NCI-H526 treated with DMSO at 0.1 percent for 48 hours (cell line): ENCODE data around the gene EFCAB7.
"Not testable (repeated sequence)": the region's sequence is repeated elsewhere in the genome, so short reads cannot be mapped to it uniquely, and the experiment has no call there.

Source experiments
- DNase-seq: peaks from one replicate; lab custom pipeline; 2025; lab: John Stamatoyannopoulos, UW

EFCAB7 gene

DNA sequence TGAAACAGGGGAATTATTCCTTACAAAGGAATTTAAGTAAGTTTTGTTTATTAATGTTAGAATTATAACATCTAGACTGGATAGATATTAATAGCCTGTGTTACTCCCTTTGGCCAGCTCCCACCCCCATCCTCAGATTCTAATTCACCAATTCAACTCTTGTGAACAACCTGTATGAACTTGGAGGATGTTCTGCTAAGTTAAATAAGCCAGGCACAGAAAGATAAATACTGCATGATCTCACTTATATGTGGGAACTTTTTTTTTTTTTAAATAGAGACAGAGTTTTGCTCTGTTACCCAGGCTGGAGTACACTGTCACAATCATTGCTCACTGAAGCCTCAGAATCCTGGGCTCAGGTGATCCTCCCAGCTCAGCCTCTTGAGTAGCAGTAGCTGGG lies 32.2 kb downstream of the EFCAB7 start:
- DNase-seq: no peak

DNA sequence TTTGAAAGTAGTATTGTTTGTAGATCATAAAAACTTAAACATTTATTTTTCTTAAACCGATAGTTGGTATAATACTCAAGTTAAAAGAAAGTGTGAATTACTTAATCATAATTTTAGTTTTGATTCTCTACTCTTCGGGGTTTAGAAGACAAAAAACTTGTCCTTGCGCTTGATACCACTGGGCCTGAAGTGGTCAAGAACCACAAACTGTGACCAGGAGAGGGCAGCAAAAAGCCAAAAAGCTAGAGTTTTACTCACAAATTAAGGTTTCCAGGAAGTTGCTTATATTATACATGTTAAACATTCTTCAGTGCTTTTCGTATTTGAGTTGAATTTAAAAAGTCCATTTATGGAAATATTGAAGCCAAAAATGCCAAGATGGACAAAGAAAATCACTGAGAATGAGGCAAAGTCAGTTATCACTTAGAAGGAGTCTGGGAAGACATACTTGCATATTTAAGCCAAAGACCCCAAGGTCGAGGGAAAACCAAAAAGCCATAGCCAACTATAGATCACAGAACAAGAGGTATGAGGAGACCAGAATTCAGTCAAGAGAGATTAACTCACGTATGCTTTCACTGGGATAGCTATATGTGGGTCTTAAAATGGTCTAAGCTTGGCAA lies 34.2 kb downstream of the EFCAB7 start:
- no peak for DNase-seq

DNA sequence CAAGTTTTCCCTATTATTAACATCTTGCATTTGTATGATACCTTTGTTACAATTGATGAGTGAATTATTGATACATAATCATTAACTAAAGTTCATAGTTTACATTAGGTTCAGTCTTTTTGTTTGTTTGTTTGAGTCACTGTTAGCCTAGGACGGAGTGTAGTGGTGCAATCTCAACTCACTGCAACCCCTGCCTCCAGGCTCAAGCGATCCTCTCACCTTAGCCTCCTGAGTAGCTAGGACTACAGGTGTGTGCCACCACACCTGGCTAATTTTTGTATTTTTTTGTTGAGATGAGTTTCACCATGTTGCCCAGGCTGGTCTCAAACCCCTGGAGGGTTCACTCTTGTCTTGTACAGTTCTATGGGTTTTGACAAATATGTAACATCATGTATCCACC lies 36.0 kb downstream of the EFCAB7 start:
- no peak for DNase-seq

DNA sequence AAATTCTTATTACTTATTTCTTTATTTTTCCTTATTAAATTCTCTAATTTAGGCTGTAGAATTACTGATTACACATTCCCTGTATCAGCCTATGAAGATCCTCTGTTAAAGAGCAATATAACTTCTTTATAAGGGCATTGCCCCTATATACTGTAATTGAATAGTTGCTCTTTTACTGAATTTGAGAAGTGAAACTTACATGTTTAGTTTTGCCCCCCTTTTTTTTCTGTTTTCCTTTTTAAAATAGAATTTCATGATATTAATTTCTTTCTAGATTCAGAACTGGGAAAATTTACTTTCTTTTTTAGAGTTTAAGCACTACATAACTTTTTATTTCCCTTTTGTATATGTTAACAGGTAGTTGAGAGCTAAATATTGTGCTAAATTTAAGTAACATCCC lies 40.4 kb downstream of the EFCAB7 start:
- no peak for DNase-seq

DNA sequence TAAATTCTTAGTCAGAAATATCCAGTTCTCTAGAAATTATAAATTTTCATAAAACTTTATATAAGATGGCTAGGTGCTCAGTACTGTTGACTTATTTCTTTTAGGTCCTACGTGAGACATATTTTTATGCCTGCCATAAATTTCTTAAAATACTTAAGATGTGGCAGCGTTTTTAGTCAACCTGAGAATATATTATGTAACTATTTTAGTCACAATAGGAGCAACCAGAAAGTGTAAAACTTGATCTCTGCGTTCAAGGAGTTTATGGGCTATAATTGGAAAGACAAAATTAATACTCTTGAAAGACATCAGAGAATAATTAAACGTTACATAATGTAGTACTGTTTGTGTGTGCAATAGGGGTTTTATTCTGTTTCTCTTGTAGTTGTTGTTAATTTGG lies 45.7 kb downstream of the EFCAB7 start:
- DNase-seq: no peak

DNA sequence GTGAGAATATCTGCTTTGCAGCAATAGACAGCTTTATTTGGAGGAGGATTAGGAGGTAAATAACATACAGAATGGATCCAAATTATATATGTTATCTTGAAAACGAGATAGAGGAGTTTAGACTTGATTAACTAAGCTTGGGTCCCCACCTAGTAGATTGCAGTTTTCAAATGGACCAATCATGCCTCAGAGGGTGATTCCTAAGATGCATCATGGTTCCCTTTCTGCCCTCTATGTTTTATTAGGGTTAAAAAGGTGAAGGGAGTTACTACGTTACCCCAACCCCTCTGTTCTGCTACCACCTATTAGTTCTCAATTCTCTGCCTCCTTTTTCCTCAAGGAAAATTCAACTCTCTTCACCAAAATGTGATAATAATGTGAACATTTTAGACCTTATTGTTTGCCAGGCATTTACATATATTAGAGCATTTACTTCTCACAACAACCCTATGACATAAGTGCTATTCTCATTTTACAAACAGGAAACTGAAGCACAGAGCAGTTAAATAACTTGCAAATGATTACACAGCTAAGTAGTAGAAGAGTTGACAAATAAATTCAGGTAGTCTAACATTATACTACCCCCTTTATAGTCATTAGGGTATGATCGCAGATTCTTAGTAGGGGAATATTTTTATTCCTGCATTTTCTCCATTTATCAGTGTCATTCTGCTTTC lies 46.5 kb downstream of the EFCAB7 start:
- DNase-seq: no peak

DNA sequence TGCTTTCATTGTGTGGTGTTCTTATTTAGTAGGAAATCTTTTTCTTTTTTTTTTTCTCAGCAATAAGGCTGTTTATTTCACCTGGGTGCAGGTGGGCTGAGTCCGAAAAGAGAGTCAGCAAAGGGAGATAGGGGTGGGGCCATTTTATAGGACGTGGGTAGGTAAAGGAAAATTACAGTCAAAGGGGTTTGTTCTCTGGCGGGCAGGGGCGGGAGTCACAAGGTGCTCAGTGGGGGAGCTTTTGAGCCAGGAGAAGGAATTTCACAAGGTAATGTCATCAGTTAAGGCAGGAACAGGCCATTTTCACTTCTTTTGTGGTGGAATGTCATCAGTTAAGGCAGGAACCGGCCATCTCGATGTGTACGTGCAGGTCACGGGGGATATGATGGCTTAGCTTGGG lies 49.4 kb downstream of the EFCAB7 start:
- not testable (repeated sequence) for DNase-seq

DNA sequence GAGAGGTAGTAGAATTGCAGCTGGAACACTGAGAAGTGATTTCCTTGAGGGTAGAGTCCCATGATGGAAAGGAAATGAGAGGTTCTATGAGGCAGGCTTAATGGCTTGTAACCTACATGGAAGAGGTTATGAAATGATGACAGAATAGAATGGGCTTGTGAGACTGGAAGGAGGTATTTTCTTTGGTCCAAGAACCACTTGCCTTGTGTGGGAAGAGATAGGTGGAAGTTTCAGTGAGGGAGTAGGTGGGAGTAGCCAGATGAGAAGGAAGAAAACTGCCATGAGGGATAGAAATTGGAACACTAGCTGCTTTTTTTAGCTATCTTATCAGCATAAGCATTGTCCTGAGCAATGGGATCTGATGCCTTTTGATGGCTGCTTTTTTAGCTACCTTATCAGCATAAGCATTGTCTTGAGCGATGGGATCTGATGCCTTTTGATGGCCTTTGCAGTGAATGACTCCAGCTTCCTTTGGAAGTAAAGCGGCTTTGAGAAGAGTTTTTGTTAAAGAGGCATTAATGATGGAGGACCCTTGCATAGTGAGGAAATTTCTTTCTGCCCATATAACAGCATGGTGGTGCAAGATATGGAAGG lies 51.0 kb downstream of the EFCAB7 start:
- DNase-seq: not testable (repeated sequence)

DNA sequence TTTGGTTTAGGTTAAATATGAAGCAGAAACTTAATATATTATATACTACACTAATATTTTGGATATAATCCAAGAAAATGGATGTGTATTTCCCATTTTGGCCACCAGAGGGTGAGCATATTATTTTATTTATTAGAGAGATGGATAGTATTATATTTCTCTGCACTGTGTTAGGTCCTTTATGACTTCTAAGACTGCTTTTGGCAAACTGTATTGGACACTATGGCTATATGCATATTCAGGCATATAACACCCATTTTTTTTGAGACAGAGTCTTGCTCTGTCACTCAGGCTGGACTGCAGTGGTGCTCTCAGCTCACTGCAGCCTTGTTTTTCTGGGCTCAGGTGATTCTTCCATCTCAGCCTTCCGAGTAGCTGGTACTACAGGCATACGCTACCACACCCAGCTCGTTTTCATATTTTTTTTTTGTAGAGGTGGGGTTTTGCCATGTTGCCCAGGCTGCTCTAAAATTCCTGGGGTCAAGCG lies 52.1 kb downstream of the EFCAB7 start:
- no peak for DNase-seq

DNA sequence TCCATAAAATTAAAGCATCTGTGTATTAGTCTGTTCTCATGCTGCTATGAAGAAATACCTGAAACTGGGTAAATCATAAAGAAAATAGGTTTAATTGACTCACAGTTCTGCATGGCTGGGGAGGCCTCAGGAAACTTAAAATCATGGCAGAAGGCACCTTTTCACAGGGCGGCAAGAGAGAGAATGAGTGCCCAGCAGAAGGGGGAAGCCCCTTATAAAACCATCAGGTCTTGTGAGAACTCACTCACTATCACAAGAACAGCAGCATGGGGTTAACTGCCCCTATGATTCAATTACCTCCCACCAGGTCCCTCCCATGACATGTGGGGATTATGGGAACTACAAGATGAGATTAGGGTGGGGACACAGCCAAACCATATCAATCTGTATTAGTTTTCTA lies 63.0 kb downstream of the EFCAB7 start:
- not testable (repeated sequence) for DNase-seq

DNA sequence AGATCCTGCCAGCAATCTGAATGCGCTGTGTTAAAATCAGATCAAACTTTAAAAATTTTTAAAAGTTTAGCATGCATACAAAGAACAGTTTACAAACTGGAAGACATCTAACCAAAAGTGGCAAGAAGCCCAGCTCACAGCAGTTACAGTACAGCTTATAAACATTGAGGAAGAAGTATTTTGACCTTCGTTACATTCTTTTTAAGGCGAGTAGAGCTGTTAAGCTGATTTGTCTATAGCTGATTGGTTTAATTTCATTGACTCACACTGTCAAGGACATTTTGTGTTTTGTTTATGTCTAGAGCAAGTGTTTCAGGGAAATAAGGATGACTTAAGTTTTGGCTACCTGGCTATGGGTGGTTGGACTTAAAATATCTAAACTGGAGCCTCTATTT lies 66.8 kb downstream of the EFCAB7 start:
- DNase-seq: no peak

DNA sequence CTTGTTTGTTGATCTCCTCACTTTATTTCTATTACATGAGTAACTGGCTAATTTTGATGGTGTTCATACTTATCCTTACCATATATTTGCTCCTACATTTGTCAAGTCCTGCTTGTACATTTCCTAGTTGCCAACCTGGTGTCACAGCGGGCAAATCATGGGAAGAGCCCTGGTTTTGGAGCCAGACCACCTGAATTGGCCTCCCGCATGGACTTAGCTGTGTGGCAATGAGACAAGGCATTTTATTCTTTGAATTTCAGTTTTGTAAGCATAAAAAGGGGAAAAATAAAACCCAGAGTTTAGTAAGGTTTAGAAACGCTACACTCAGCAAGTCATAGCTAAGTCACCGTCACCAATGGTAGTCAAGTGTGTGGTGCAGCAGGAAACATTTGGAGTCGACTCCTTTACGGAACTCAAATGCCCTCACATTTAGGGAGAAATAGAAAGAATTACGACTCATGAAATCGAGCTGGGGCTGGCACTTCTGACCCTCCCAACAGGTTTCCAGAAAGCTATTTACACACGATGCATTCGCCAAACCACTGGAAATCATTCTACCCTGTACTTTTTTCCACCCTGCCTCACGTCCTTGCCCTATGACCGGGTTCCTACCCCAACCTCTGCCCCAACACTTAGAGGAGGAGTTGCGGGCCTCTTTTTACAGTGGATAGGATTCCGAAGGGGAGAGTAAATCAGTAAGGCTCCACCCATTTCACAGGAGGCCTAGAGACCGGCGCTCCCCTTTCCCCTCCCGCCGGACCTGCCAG lies 69.4 kb downstream of the EFCAB7 start:
- no peak for DNase-seq

DNA sequence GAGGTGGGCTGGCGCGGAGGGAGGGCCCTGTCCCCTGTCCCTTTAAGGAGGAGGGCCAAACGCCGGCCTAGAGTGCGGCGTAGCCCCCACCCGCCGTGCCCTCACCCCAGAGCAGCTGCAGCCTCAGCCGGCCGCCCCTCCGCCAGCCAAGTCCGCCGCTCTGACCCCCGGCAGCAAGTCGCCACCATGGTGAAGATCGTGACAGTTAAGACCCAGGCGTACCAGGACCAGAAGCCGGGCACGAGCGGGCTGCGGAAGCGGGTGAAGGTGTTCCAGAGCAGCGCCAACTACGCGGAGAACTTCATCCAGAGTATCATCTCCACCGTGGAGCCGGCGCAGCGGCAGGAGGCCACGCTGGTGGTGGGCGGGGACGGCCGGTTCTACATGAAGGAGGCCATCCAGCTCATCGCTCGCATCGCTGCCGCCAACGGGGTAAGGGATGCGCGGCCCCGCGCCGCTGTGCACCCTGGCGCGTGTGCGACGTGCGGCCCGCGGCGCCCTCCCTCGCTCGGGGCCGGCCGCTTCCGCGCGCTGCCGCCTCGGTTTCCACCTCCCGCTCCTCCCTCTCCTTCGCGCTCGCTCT lies 70.1 kb downstream of the EFCAB7 start, which contains the start of gene PGM1:
TSS of gene PGM1 (plus strand) at position 109 of the 583 bp plus-strand sequence. CDS start at position 187, 78 bp downstream.
- peak; percentile 78 for DNase-seq

DNA sequence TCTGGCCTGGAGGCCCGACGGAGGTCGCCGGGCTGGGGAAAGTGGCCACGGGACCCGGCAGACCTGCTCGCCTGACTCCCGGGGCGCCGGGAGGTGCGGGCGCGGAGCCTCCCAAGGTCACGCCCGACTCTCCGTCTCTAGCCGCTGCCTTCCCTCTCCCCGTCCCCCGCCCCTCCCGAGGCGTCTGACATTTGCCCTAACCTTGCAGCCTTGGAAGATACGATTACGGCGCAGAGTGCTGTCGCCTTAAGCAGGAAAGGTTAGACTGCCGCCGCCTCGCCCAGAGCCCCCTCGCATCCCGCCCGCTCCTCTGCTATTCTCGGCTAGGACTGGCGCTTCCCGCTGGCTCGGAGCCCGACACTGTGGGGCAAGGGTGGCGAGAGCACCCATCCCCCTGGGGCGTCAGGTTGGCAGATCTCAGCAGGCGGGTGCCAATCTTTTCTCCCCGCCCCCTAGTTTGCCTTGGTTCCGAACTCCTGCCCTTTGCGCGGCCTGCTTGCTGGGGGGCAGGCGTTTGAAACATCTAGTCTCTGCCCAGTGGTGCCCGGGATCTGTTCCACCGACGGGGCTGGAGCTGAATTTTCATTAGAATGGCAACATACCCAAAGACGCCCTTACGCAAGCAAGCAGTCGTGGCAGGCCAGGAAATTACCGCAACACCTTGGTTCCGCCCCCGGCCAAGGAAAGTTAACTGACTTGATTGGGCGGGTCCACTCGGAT lies 70.7 kb downstream of the EFCAB7 start:
- peak; percentile 49 for DNase-seq

DNA sequence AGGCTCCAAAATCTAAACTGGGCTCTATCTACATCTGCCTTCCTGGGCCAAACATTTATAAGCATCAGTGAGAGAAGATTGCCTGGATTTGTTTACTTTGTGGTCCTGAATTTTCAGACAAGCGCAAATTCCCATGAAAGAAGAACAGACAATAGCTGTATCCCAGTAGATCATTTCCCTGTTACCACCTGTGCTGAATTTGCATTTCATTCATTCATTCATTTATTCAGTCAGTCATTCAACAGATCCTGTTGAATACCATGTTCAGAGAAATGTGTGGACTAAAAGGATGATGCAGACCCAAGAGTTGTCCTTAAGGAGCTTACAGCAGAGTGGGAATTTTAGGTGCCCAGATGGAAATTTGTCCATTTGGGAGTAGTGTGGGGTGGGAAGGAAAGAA lies 72.1 kb downstream of the EFCAB7 start:
- no peak for DNase-seq

DNA sequence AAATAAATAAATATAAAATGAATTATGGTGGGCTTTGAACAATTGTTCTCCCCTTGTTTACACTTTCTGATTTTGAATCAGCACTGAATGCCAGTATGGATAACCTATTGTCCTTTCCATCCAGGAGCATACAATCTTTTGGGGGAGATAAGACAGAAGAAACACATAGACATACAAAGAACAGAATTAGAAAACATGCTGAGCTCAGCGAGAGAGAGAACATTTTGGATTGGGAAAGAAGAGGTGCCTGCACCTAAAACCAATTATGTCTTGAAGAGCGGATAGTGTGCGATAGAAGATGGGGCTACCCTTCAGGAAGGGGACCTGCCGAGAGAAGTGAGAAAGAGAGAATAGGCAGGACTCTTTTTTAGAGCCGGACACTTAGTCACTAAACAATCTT lies 76.5 kb downstream of the EFCAB7 start:
- DNase-seq: no peak

DNA sequence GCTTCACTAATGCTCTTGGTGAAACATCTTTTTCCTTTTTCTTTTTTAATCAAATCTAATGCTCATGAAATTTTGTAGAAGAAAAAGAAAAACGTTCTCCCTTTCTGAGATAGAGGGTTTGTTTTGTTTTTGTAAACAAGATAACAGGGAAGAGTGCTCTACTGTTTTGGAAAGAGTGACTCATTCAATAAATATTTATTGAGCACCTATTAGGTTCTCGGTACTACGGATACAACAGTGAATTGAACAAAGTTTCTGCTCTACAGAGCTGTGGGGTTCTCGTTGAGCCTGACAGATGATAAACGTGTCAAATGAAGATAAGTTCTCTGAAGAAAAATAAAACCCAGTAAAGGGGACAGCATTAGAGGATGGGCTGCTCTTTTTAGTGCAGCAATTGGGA lies 76.9 kb downstream of the EFCAB7 start:
- DNase-seq: no peak

DNA sequence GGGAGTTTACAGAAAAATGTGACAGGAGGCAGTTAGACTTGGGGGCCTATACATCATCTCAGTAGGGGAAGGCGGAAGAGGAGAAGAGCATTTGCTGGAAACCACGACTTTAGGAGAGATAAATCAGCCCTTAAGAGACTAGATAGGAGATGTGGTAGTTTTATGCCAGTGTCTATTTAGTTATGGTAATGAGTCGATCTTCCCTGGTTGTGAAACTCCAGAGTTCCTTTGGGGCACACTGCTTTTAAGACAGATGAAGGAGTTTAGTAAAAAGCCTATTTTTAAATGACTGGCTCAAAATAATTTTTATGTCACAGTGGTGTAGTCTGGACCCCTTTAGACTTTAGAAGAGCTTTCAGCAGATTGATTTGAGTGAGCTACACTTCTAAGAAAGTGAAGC lies 77.7 kb downstream of the EFCAB7 start:
- DNase-seq: no peak

DNA sequence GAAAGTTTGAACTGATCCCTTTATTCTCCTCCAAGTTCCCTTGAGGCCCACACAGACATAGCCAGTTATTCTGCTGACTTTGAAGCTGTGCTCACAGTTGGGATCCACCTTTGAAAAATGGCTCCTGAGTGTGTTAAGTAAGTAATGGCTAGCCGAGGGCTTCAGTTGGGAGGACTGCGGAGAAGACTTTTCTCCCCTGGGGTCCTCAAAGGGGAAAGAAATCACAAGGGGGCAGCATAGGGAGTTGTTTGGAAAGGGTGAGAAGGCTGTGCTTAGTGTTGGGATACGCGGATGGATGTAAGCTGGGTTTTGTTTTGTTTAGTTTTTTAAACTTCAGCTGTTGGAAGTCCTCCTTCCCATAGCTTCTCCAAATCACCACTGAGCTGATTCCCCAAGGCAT lies 78.1 kb downstream of the EFCAB7 start:
- no peak for DNase-seq

DNA sequence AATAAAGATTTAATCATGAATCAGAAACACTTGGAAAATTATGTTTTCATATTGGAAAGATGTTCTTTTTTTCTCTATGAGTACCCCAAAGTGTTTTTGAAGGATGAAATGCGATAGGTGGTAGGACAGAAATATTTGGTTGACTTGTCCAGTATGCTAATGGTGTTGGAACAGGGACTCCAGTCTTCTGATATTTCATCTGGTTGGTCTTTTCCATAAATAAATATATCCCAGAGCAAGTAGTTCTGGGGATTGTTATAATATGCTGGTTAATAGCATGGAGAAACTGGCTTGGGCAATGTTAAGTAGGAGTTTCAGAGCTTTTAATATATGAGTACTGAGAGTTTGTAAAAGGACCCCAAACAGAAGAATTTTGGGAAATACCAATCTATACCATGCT lies 78.6 kb downstream of the EFCAB7 start:
- DNase-seq: peak; percentile 18

DNA sequence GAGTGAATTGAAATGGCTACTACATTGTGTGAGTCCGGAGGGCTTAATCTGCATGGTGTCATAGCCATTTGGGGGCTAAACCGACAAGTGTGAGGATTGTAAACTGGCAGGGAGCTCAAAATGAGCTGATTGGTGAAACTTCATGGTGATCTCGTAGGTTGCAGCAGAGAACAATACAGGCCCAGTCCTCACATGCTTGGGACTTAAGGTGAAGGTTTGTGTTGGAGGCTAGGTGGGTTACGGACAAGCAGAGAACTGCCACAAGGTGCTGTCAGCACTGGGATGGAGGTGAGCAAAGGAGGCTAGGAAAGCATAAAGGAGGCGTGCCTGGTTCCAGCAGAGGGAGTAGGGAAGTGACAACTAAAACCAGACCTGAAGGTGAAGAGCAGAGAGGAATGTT lies 79.3 kb downstream of the EFCAB7 start:
- no peak for DNase-seq

DNA sequence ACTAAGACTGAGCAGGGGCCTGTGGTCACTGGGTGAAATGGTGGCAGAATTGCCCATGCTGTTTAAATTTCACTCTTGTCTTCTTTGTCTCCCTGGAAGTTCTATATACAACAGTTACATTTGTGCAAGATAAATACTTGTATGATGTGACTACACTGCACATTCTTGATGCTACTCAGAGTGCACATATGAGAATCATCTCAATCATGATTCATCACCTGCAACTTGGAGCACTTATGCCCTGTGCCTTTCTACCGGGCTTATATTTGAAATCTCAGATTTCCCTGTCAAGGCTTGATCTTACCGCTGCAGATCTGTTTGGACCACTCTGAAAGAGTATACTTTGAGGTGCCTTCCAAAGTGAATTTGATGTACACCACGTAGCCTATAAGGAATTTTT lies 80.5 kb downstream of the EFCAB7 start:
- DNase-seq: no peak
